Measurements from ENCODE around the gene ADAD1.

The ADAD1 gene

GRCh38 chr4:122456231-122457116 lies 77.7 kb downstream of the ADAD1 start, which contains the start of gene IL2:
TSS of gene IL2 (minus strand) at chr4:122456725. CDS start at chr4:122456440, 285 bp downstream.
- no peak for DNase-seq

GRCh38 chr4:122458625-122459024 lies 79.8 kb downstream of the ADAD1 start:
- DNase-seq = peak; percentile 14

- no peak for DNase-seq
Measured at GRCh38 chr4:122469457-122469856, 90.6 kb downstream of the ADAD1 start.

GRCh38 chr4:122475233-122475632 lies 96.4 kb downstream of the ADAD1 start:
- no peak for DNase-seq

GRCh38 chr4:122476126-122476525 lies 97.3 kb downstream of the ADAD1 start:
- no peak for DNase-seq

GRCh38 chr4:122476745-122477144 lies 97.9 kb downstream of the ADAD1 start:
- DNase-seq = no peak

Measured in activated gamma-delta T cell treated with Interleukin-2 at 50 U/mL for 16 hours (primary cell).